ENCODE data around the gene COL20A1.

Gene COL20A1

GRCh38 chr20:63255931-63256704 lies 36.9 kb upstream of the COL20A1 start:
- DNase-seq, result no peak
- TF ChIP-seq POLR2A (IDR thresholded peaks at IDR 0.05; ENCODE audit: low read length) (no peak), GATA1 (IDR thresholded peaks at IDR 0.05; ENCODE audit: low read depth, low read length) (no peak)

GRCh38 chr20:63256954-63257353 lies 36.0 kb upstream of the COL20A1 start:
- DNase-seq, result no peak
- no peak for TF ChIP-seq POLR2A (IDR thresholded peaks at IDR 0.05; ENCODE audit: low read length)
- no peak for TF ChIP-seq GATA1 (IDR thresholded peaks at IDR 0.05; ENCODE audit: low read depth, low read length)

- DNase-seq, result no peak
- TF ChIP-seq POLR2A (IDR thresholded peaks at IDR 0.05; ENCODE audit: low read length) (no peak), GATA1 (IDR thresholded peaks at IDR 0.05; ENCODE audit: low read depth, low read length) (no peak)
These were observed 35.4 kb upstream of the COL20A1 start for GRCh38 chr20:63257629-63258028.

- TF ChIP-seq GATA1 (IDR thresholded peaks at IDR 0.05; ENCODE audit: low read depth, low read length) (no peak), POLR2A (IDR thresholded peaks at IDR 0.05; ENCODE audit: low read length) (no peak)
- DNase-seq, result no peak
These were observed 34.2 kb upstream of the COL20A1 start for GRCh38 chr20:63258781-63259180.

- DNase-seq, result no peak
- no peak for TF ChIP-seq POLR2A (IDR thresholded peaks at IDR 0.05; ENCODE audit: low read length)
- TF ChIP-seq GATA1 (IDR thresholded peaks at IDR 0.05; ENCODE audit: low read depth, low read length), result no peak
These were observed 33.1 kb upstream of the COL20A1 start for GRCh38 chr20:63259734-63260460.

GRCh38 chr20:63260521-63260920 lies 32.5 kb upstream of the COL20A1 start:
- no peak for DNase-seq
- no peak for TF ChIP-seq GATA1 (IDR thresholded peaks at IDR 0.05; ENCODE audit: low read depth, low read length)
- no peak for TF ChIP-seq POLR2A (IDR thresholded peaks at IDR 0.05; ENCODE audit: low read length)

GRCh38 chr20:63261060-63261794 lies 31.8 kb upstream of the COL20A1 start:
- TF ChIP-seq GATA1 (IDR thresholded peaks at IDR 0.05; ENCODE audit: low read depth, low read length), result no peak
- no peak for TF ChIP-seq POLR2A (IDR thresholded peaks at IDR 0.05; ENCODE audit: low read length)
- DNase-seq, result no peak

GRCh38 chr20:63261795-63262528 lies 31.0 kb upstream of the COL20A1 start:
- TF ChIP-seq POLR2A (IDR thresholded peaks at IDR 0.05; ENCODE audit: low read length) (no peak), GATA1 (IDR thresholded peaks at IDR 0.05; ENCODE audit: low read depth, low read length) (no peak)
- DNase-seq, result no peak

- TF ChIP-seq GATA1 (IDR thresholded peaks at IDR 0.05; ENCODE audit: low read depth, low read length), result no peak
- no peak for TF ChIP-seq POLR2A (IDR thresholded peaks at IDR 0.05; ENCODE audit: low read length)
- no peak for DNase-seq
These were observed 30.1 kb upstream of the COL20A1 start for GRCh38 chr20:63262836-63263235.

- peak in 1 of 2 experiments; percentile 41 for DNase-seq
- no peak for TF ChIP-seq GATA1 (IDR thresholded peaks at IDR 0.05; ENCODE audit: low read depth, low read length)
- no peak for TF ChIP-seq POLR2A (IDR thresholded peaks at IDR 0.05; ENCODE audit: low read length)
These were observed 29.0 kb upstream of the COL20A1 start for GRCh38 chr20:63264000-63264399.

- DNase-seq, result no peak
- no peak for TF ChIP-seq GATA1 (IDR thresholded peaks at IDR 0.05; ENCODE audit: low read depth, low read length)
- TF ChIP-seq POLR2A (IDR thresholded peaks at IDR 0.05; ENCODE audit: low read length), result no peak
These were observed 28.5 kb upstream of the COL20A1 start for GRCh38 chr20:63264519-63264918.

GRCh38 chr20:63265891-63266515 lies 27.0 kb upstream of the COL20A1 start:
- no peak for DNase-seq
- TF ChIP-seq POLR2A (IDR thresholded peaks at IDR 0.05; ENCODE audit: low read length) (no peak), GATA1 (IDR thresholded peaks at IDR 0.05; ENCODE audit: low read depth, low read length) (no peak)

GRCh38 chr20:63267691-63268090 lies 25.3 kb upstream of the COL20A1 start:
- TF ChIP-seq GATA1 (IDR thresholded peaks at IDR 0.05; ENCODE audit: low read depth, low read length) (no peak), POLR2A (IDR thresholded peaks at IDR 0.05; ENCODE audit: low read length) (no peak)
- no peak for DNase-seq
